DOHH2 (cell line): ENCODE data around the gene KCNIP4.

ENCODE experiments used
- CTCF ChIP-seq: fragments of 200-600 bp; sonication (generic); IDR thresholded peaks from one replicate; pipeline ENCODE4 v1.5.1; 2014; ENCODE audit warnings: antibody characterized with exemption, mild to moderate bottlenecking, low read depth, low read length; ENCODE audit not compliant: poor library complexity, severe bottlenecking
- EZH2phosphoT487 ChIP-seq: fragments of 200-600 bp; sonication (generic); IDR thresholded peaks from 2 replicates; pipeline ENCODE4 v1.6.1; 2017; ENCODE audit warnings: borderline replicate concordance, mild to moderate bottlenecking, antibody characterized with exemption, low read length, moderate library complexity, mixed read lengths

- TF ChIP-seq CTCF (no peak), EZH2phosphoT487 (no peak)
These were observed 419.4 kb downstream of the KCNIP4 start for GRCh38 chr4:21529214-21529613.
